Naive thymus-derived CD4-positive, alpha-beta T cell (primary cell): ENCODE data around the gene ATP8B1. TPM values are rescaled to one million over a fixed set of nuclear protein-coding genes. Genes with fewer than 3 reads are reported as not detected.

Source experiments
- ATAC-seq: fragments of 150-1000 bp; cut with Tn5 transposase; 2 replicates; pipeline ENCODE4 v1.10.0; 2021; ENCODE audit warnings: mild to moderate bottlenecking, moderate library complexity
- CTCF ChIA-PET: fragments of 350-600 bp; sonication (Branson Sonifier 250); formaldehyde crosslinking; loops from one replicate; lab custom pipeline; 2021; ENCODE audit warnings: antibody characterized with exemption; lab: Charles Lee
- POLR2A ChIA-PET: fragments of 350-600 bp; sonication (Branson Sonifier 250); formaldehyde crosslinking; loops from one replicate; lab custom pipeline; 2021; ENCODE audit warnings: antibody characterized with exemption, inconsistent platforms; lab: Charles Lee
- DNase-seq, 9 donors: peaks; one replicate each; pipeline versions ENCODE4 v3.0.0 to v3.0.0-alpha.2; 2020 to 2022; ENCODE audit warnings: mixed read lengths in 1 of 9
- H3K27ac ChIP-seq: one replicate; pipeline ENCODE4 v1.7.0; 2013; ENCODE audit warnings: mild to moderate bottlenecking, low read depth, low read length, moderate library complexity
- H3K27me3 ChIP-seq, 2 donors: one replicate each; pipeline ENCODE4 v1.7.0; 2013; ENCODE audit warnings: low read length in 2 of 2, mild to moderate bottlenecking in 2 of 2, moderate library complexity in 2 of 2; ENCODE audit not compliant: control insufficient read depth in 2 of 2, insufficient read depth in 2 of 2
- H3K36me3 ChIP-seq, 3 experiments: 1 replicate in 2 of 3; 2 replicates in 1 of 3; pipeline ENCODE4 v1.7.0; 2013; ENCODE audit warnings: low read length in 3 of 3, mild to moderate bottlenecking in 3 of 3, moderate library complexity in 1 of 3; ENCODE audit not compliant: insufficient read depth in 3 of 3, control insufficient read depth in 2 of 3
- H3K4me1 ChIP-seq, 2 donors: one replicate each; pipeline ENCODE4 v1.7.0; 2013; ENCODE audit warnings: low read length in 2 of 2, mild to moderate bottlenecking in 2 of 2, moderate library complexity in 1 of 2; ENCODE audit not compliant: control insufficient read depth in 2 of 2, insufficient read depth in 2 of 2
- H3K4me3 ChIP-seq: 2 replicates; pipeline ENCODE4 v1.7.0; 2013; ENCODE audit warnings: mild to moderate bottlenecking, low read length
- H3K9me3 ChIP-seq, 3 experiments: 1 replicate in 2 of 3; 2 replicates in 1 of 3; pipeline ENCODE4 v1.7.0; 2013; ENCODE audit warnings: low read length in 3 of 3; ENCODE audit not compliant: control insufficient read depth in 2 of 3
- H3K27ac Mint-ChIP-seq, 9 donors: one replicate each; pipeline ENCODE4 v1.8.0; 2020 to 2022; ENCODE audit warnings: mixed read lengths in 9 of 9, mild to moderate bottlenecking in 8 of 9, moderate library complexity in 5 of 9, inconsistent platforms in 2 of 9
- H3K27me3 Mint-ChIP-seq, 5 donors: one replicate each; pipeline ENCODE4 v1.8.0; 2021 to 2022; ENCODE audit warnings: mixed read lengths in 5 of 5, mild to moderate bottlenecking in 1 of 5
- H3K36me3 Mint-ChIP-seq, 5 donors: one replicate each; pipeline ENCODE4 v1.8.0; 2020 to 2022; ENCODE audit warnings: mixed read lengths in 5 of 5, mild to moderate bottlenecking in 3 of 5, inconsistent platforms in 1 of 5
- H3K4me1 Mint-ChIP-seq, 7 donors: one replicate each; pipeline ENCODE4 v1.8.0; 2020 to 2022; ENCODE audit warnings: mixed read lengths in 7 of 7, mild to moderate bottlenecking in 3 of 7, inconsistent platforms in 1 of 7
- H3K4me3 Mint-ChIP-seq, 10 donors: one replicate each; pipeline ENCODE4 v1.8.0; 2020 to 2022; ENCODE audit warnings: mild to moderate bottlenecking in 10 of 10, mixed read lengths in 10 of 10, moderate library complexity in 6 of 10, inconsistent platforms in 2 of 10
- H3K9me3 Mint-ChIP-seq, 11 donors: one replicate each; pipeline ENCODE4 v1.8.0; 2020 to 2022; ENCODE audit warnings: mixed read lengths in 11 of 11, mild to moderate bottlenecking in 4 of 11, inconsistent platforms in 1 of 11, moderate library complexity in 1 of 11
- intact Hi-C, 2 donors: fragments of 100-400 bp; cut with micrococcal nuclease; formaldehyde crosslinking; loops; one replicate each; pipeline ENCODE4 v1.15.1; 2023
- polyA plus RNA-seq, 2 donors: library from polyadenylated mRNA; unstranded; fragments of 300-500 nt; fragmentation: Illumina TruSeq; gene quantifications; one replicate each; pipeline ENCODE4 v1.2.3, GENCODE V29; 2021
- total RNA-seq, 6 experiments: library from RNA in 5 of 6; stranded (reverse) in 5 of 6; gene quantifications; 1 replicate in 5 of 6; 2 replicates in 1 of 6; pipeline ENCODE4 v1.2.3 and lab custom pipeline; 2021 to 2026

ATP8B1 gene
- total and polyA plus RNA-seq, 7 experiments from 2014 or later = not detected

DNA sequence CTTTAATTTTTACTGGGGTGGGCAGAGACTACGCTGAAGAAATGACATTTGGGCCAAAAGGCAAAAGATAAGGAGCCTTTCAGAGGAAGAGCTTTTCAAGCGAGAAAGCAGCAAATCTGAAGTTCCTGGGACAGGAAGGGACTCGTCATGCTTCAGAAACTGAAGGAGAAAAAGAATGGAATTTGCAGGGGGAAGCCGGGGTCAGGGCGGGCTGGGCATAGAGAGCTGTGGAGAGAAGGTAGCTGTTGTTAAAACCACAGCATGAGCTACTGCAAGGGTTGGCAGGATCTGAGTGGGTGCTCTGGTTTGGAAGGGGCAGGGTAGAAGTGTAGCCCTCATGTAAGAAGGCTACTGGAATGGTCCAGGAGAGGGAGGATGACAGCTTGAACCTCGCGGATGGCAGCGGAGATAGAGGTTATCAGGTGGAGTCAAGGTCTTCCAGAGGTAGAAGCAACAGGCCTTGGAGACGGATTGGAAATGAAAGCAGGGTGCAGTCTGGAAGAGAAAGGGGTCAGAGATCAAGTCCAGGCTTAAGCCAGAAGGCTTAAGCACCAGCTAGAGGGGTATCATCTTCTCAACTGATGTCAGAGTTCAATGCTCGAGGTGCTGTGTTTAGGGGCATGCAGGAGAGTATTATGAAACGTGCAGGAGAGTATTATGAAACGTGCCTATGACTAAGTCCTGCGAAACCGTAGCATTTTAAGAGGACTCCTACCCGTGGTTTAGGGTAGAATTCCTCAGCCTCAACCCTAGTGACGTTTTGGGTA lies 18.9 kb downstream of the ATP8B1 start:
- no peak for DNase-seq
- Mint-ChIP-seq H3K4me3 (no peak overlapping the region), H3K4me1 (peaks cover 0 to 7% (median 4%) of the 10 kb centered on the region in 7 donors), H3K27me3 (peaks cover 0 to 6% (median 0%) of the 10 kb centered on the region in 5 donors), H3K9me3 (no peaks in the 10 kb centered on the region), H3K27ac (no peak overlapping the region), H3K36me3 (peaks cover 0 to 8% (median 4%) of the 10 kb centered on the region in 5 donors)
- H3K9me3 ChIP-seq = no peaks in the 10 kb centered on the region
- CTCF ChIA-PET = no interaction called here
- H3K36me3 ChIP-seq = no peaks in the 10 kb centered on the region
- POLR2A ChIA-PET = no interaction called here
- H3K27ac ChIP-seq = no peak overlapping the region
- no peaks in the 10 kb centered on the region for H3K27me3 ChIP-seq
- ATAC-seq = no peak
- H3K4me3 ChIP-seq = no peak overlapping the region
- intact Hi-C loops = no loop called here
- H3K4me1 ChIP-seq = no peaks in the 10 kb centered on the region

DNA sequence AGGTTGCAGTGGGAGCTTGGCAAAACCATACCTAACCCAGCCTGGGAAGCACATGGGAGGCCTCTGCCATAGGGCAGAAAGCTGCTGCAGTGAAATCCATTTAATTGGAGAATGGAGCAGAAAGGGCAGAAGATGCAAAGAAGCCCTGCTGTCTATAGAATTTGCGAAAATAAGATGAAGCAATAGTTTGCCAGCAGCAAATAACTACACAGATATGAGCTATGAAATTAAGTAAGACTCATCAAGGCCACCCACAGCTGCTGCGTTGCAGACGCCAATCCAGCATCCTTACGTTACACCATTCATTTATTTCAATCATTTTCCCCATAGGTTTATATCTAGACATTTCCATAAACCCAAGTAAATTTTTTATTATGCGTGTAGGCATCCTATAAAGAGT lies 21.1 kb downstream of the ATP8B1 start:
- intact Hi-C loops = no loop called here
- no peak overlapping the region for H3K27ac Mint-ChIP-seq

DNA sequence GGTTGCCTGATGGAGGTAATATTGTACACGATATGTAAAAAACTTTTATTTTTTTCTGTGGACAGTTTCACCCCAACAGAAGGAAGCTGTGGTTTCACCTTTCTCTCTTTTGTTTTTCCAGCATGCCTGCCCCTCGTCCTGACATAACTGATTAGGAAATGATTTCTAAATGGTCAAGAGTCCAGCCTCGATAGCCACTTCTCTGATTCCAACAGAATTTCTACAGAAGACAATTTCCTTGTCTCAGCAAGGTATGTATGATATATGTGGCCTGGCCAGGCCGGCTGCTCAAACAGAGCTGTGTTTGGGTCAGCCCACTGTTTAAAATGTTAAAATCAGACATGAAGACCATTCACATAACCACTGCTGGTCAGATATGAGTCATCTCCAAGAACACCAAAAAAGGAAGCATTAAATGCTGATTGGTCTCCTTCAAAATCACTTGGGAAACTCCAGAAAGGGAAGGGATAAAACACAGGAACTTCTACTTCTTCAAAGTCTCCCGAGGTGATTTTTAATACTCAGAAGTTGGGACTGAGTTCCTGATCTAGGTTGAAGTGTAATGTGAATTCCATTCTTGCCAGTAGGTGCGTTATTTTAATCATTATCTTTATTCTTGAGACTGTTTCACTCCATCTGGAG lies 22.3 kb downstream of the ATP8B1 start:
- DNase-seq (no peak), ATAC-seq (peak; percentile 40)
- Mint-ChIP-seq H3K9me3 (no peaks in the 10 kb centered on the region), H3K27ac (no peak overlapping the region), H3K4me3 (no peak overlapping the region), H3K27me3 (peaks cover 0 to 3% (median 0%) of the 10 kb centered on the region in 5 donors), H3K36me3 (peaks cover 0 to 12% (median 4%) of the 10 kb centered on the region in 5 donors), H3K4me1 (peaks cover 4 to 7% (median 6%) of the 10 kb centered on the region in 7 donors)
- no peaks in the 10 kb centered on the region for H3K36me3 ChIP-seq
- H3K9me3 ChIP-seq = no peaks in the 10 kb centered on the region
- intact Hi-C loops = no loop called here
- POLR2A ChIA-PET = no interaction called here
- no peaks in the 10 kb centered on the region for H3K27me3 ChIP-seq
- no peaks in the 10 kb centered on the region for H3K4me1 ChIP-seq
- CTCF ChIA-PET = no interaction called here
- no peak overlapping the region for H3K4me3 ChIP-seq
- no peak overlapping the region for H3K27ac ChIP-seq

More for the DNA sequence above, 21.1 kb downstream of the ATP8B1 start:
- ChIA-PET POLR2A (no interaction called here), CTCF (no interaction called here)
- H3K27me3 Mint-ChIP-seq = peaks cover 0 to 3% (median 0%) of the 10 kb centered on the region in 5 donors
- DNase-seq (no peak), ATAC-seq (no peak)
- no peaks in the 10 kb centered on the region for H3K27me3 ChIP-seq
- H3K9me3 Mint-ChIP-seq = no peaks in the 10 kb centered on the region
- H3K4me3 ChIP-seq = no peak overlapping the region
- H3K4me1 Mint-ChIP-seq = peaks cover 0 to 7% (median 4%) of the 10 kb centered on the region in 7 donors
- no peak overlapping the region for H3K4me3 Mint-ChIP-seq
- no peaks in the 10 kb centered on the region for H3K9me3 ChIP-seq
- H3K36me3 ChIP-seq = no peaks in the 10 kb centered on the region
- peaks cover 0 to 12% (median 4%) of the 10 kb centered on the region in 5 donors for H3K36me3 Mint-ChIP-seq
- no peaks in the 10 kb centered on the region for H3K4me1 ChIP-seq
- H3K27ac ChIP-seq = no peak overlapping the region

DNA sequence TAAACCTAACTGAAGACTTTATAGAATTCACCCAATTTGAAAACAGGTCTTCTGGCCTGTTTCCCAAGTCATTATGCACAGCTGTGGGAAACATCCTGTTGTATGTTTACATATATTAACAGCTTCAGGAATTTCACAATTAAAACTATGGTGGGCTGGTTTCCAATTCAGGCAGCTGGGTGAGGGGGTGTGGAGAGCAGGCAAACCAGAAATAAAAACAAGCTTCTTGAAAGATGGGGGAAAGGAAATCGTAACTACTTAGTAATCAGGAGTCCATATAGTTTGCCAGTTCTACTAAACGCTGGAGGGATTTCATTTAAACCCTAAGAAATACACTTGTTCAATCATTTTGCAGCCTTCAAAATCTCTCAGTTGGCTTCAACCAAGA lies 22.8 kb downstream of the ATP8B1 start:
- Mint-ChIP-seq H3K27ac (no peak overlapping the region), H3K4me1 (peaks cover 4 to 7% (median 6%) of the 10 kb centered on the region in 7 donors), H3K4me3 (no peak overlapping the region), H3K9me3 (no peaks in the 10 kb centered on the region), H3K36me3 (peaks cover 0 to 12% (median 4%) of the 10 kb centered on the region in 5 donors), H3K27me3 (peaks cover 0 to 3% (median 0%) of the 10 kb centered on the region in 5 donors)
- ATAC-seq (no peak), DNase-seq (no peak)
- Histone ChIP-seq H3K27ac (no peak overlapping the region), H3K9me3 (no peaks in the 10 kb centered on the region), H3K36me3 (no peaks in the 10 kb centered on the region), H3K4me3 (no peak overlapping the region), H3K4me1 (no peaks in the 10 kb centered on the region), H3K27me3 (no peaks in the 10 kb centered on the region)
- ChIA-PET CTCF (no interaction called here), POLR2A (no interaction called here)
- intact Hi-C loops = no loop called here

DNA sequence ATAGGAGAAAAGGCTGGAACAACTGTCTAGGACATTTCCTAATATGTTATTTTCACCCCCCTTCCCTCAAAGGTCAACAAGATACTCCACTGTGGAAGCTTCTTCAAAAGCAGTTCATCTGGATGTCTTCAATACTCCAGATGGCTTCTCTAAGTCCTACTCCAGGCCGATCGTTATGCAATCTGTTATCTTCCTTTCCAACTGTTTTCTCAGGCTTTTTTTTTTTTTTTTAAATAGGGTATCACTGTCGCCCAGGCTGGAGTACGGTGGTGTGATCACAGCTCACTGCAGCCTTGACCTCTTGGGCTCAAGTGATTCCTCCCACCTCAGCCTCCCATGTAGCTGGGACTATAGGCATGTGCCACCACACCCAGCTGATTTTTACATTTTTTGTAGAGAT lies 26.3 kb downstream of the ATP8B1 start:
- no peaks in the 10 kb centered on the region for H3K27me3 ChIP-seq
- H3K9me3 Mint-ChIP-seq = no peaks in the 10 kb centered on the region
- peaks cover 0 to 4% (median 2%) of the 10 kb centered on the region in 5 donors for H3K36me3 Mint-ChIP-seq
- H3K27me3 Mint-ChIP-seq = peaks cover 0 to 8% (median 0%) of the 10 kb centered on the region in 5 donors
- no peak overlapping the region for H3K4me3 ChIP-seq
- no peak overlapping the region for H3K27ac ChIP-seq
- H3K4me3 Mint-ChIP-seq = no peak overlapping the region
- DNase-seq = no peak
- intact Hi-C loops = no loop called here
- H3K4me1 Mint-ChIP-seq = peaks cover 4 to 8% (median 6%) of the 10 kb centered on the region in 7 donors
- no peak for ATAC-seq
- no peaks in the 10 kb centered on the region for H3K36me3 ChIP-seq
- H3K9me3 ChIP-seq = no peaks in the 10 kb centered on the region
- ChIA-PET CTCF (no interaction called here), POLR2A (no interaction called here)
- no peaks in the 10 kb centered on the region for H3K4me1 ChIP-seq
- no peak overlapping the region for H3K27ac Mint-ChIP-seq

DNA sequence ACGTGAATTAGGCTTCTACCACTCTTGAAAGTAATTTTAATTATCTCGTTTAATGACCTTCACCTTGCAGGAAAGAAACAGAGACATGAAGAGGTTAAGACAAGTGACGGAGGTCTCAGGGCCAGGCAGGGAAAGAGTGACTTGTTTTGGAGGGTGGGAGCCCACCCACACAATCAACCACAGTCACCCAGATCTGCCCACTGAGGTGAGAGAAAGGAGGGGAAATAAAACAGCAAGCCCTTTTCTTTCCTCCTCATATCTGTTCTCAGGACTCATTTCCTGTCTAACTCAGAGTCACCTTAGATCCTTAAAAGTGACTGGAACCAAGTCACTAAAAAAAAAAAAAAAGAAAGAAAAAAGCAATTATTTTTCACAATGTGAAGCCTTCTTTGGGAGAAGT lies 26.8 kb downstream of the ATP8B1 start:
- Histone ChIP-seq H3K9me3 (no peaks in the 10 kb centered on the region), H3K4me1 (no peaks in the 10 kb centered on the region), H3K4me3 (no peak overlapping the region), H3K27me3 (no peaks in the 10 kb centered on the region), H3K27ac (no peak overlapping the region), H3K36me3 (no peaks in the 10 kb centered on the region)
- CTCF ChIA-PET = interaction anchor here (0.7 kb wide), 1 partner anchor 12 kb away, joined by 3 read pairs; no protein-coding TSS in a partner anchor
- Mint-ChIP-seq H3K9me3 (no peaks in the 10 kb centered on the region), H3K4me3 (no peak overlapping the region), H3K36me3 (peaks cover 0 to 4% (median 2%) of the 10 kb centered on the region in 5 donors), H3K4me1 (peaks cover 4 to 9% (median 6%) of the 10 kb centered on the region in 7 donors), H3K27me3 (peaks cover 0 to 8% (median 0%) of the 10 kb centered on the region in 5 donors), H3K27ac (no peak overlapping the region)
- POLR2A ChIA-PET = no interaction called here
- no peak for DNase-seq
- no peak for ATAC-seq
- intact Hi-C loops = no loop called here
